HG03064 (cell line): ENCODE results near the gene AMHR2.

Experiments
- ATAC-seq: cut with Tn5 transposase; IDR thresholded peaks from one replicate; pipeline ENCODE4 v1.9.1; 2021; ENCODE audit warnings: low read depth; ENCODE audit not compliant: unreplicated experiment

The AMHR2 gene

GRCh38 chr12:53476769-53477209, 53.1 kb downstream of the AMHR2 start:
- no peak for ATAC-seq

- no peak for ATAC-seq
Measured at GRCh38 chr12:53478865-53479264, 55.2 kb downstream of the AMHR2 start.

- no peak for ATAC-seq
Measured at GRCh38 chr12:53479331-53479730, 55.7 kb downstream of the AMHR2 start.

GRCh38 chr12:53480491-53481442, 57.1 kb downstream of the AMHR2 start:
- no peak for ATAC-seq
